ENCODE data around the gene APH1B. TPM values are rescaled to one million over a fixed set of nuclear protein-coding genes. Genes with fewer than 3 reads are reported as not detected.
A peak's percentile ranks its signal among the peaks of the same experiment; 100 is the strongest.

APH1B gene
- total RNA-seq, 1 experiment from 2014 or later: 5.8 TPM

GRCh38 chr15:63288778-63289378 lies 11.5 kb downstream of the APH1B start:
- H3K4me1 ChIP-seq (replicated peaks; ENCODE audit: insufficient read depth): no peaks in the 10 kb centered on the region
- H3K27me3 ChIP-seq (ENCODE audit: insufficient read depth, low read depth): no peaks in the 10 kb centered on the region
- H4K20me1 ChIP-seq (ENCODE audit: insufficient read depth): no peaks in the 10 kb centered on the region
- no peak overlapping the region for H3K4me3 ChIP-seq
- intact Hi-C loops (cut with micrococcal nuclease; ENCODE audit: unreplicated experiment): loop anchor here (1.0 to 10.0 kb wide), 5 partner anchors 114 to 507 kb away; no protein-coding TSS in a partner anchor
- ChIA-PET CTCF (interaction anchor here (1.0 kb wide), 1 partner anchor 114 kb away, joined by 3 read pairs; no protein-coding TSS in a partner anchor), POLR2A (ENCODE audit: unreplicated experiment) (no interaction called here)
- H2AFZ ChIP-seq: no peak overlapping the region
- TF ChIP-seq CTCF (conservative IDR thresholded peaks at IDR 0.05) (peak; percentile 75), EZH2 (IDR thresholded peaks at IDR 0.05; ENCODE audit: low read depth) (no peak)
- no peaks in the 10 kb centered on the region for H3K79me2 ChIP-seq (ENCODE audit: low read depth)
- no peak overlapping the region for H3K4me2 ChIP-seq
- H3K27ac ChIP-seq: no peak overlapping the region
- H3K9me2 ChIP-seq (ENCODE audit: insufficient read depth): no peaks in the 10 kb centered on the region
- no peaks in the 10 kb centered on the region for H3K9me3 ChIP-seq (ENCODE audit: insufficient read depth, low read depth)
- H3K36me3 ChIP-seq (ENCODE audit: low read depth): no peaks in the 10 kb centered on the region
- no TSS peak for BruUV-seq (replicated peaks)
- no peak for DNase-seq
- no peaks in the 10 kb centered on the region for H3F3A ChIP-seq (ENCODE audit: insufficient read depth, low read depth)

DNA sequence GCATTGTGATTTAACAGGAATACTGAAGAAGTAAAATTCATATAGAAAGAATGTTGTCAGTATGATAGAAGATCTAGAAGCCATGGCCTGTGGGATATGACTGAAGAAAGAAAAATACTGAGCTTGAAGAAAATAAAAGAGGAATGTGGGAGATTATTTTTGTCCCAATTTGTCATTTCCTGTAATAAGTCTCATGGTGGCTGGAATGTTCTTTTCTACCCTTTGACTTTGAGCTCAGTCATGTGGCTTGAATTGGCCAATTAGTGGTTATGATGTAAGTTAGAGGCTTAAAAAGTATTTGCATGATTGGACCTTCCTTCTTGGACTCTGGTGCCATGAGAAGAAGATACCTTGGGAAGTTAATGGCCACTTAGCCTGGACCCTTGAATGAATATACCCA lies 14.1 kb downstream of the APH1B start:
- CTCF ChIA-PET: interaction anchor here (0.6 to 2.3 kb wide), 2 partner anchors 80 to 111 kb away, joined by 3 to 8 read pairs; no protein-coding TSS in a partner anchor
- H3K4me2 ChIP-seq: no peak overlapping the region
- intact Hi-C loops (cut with micrococcal nuclease; ENCODE audit: unreplicated experiment): no loop called here

DNA sequence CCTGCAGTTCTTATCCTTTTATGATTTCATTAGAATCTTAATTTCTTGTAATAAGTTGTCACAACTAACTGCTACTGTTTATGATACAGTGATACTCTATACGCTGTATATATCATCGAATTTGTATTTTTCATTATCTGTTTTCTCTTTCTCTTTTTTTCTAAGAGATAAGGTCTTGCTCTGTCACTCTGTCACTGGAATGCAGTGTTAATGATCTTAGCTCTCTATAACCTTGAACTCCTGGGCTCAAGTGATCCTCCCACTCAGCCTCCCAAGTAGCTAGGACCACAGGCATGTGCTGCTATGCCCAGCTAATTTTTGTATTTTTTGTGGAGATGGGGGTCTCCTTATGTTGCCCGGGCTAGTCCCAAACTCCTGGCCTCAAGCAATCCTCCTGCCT lies 14.8 kb downstream of the APH1B start:
- Histone ChIP-seq H3K4me2 (no peak overlapping the region), H2AFZ (no peak overlapping the region), H3K9me3 (ENCODE audit: insufficient read depth, low read depth) (no peaks in the 10 kb centered on the region), H3K9me2 (ENCODE audit: insufficient read depth) (no peaks in the 10 kb centered on the region), H3F3A (ENCODE audit: insufficient read depth, low read depth) (no peaks in the 10 kb centered on the region), H4K20me1 (ENCODE audit: insufficient read depth) (no peaks in the 10 kb centered on the region), H3K36me3 (ENCODE audit: low read depth) (no peaks in the 10 kb centered on the region), H3K27ac (no peak overlapping the region), H3K4me3 (no peak overlapping the region), H3K27me3 (ENCODE audit: insufficient read depth, low read depth) (no peaks in the 10 kb centered on the region), H3K79me2 (ENCODE audit: low read depth) (no peaks in the 10 kb centered on the region), H3K4me1 (replicated peaks; ENCODE audit: insufficient read depth) (no peaks in the 10 kb centered on the region)
- no peak for DNase-seq
- POLR2A ChIA-PET (ENCODE audit: unreplicated experiment): no interaction called here
- CTCF ChIA-PET: interaction anchor here (2.3 kb wide), 1 partner anchor 111 kb away, joined by 8 read pairs; no protein-coding TSS in a partner anchor
- no peak for TF ChIP-seq EZH2 (IDR thresholded peaks at IDR 0.05; ENCODE audit: low read depth)
- TF ChIP-seq CTCF (conservative IDR thresholded peaks at IDR 0.05): no peak
- intact Hi-C loops (cut with micrococcal nuclease; ENCODE audit: unreplicated experiment): no loop called here
- BruUV-seq (replicated peaks): no TSS peak

More for the DNA sequence above, 14.1 kb downstream of the APH1B start:
- Histone ChIP-seq H2AFZ (no peak overlapping the region), H3K36me3 (ENCODE audit: low read depth) (no peaks in the 10 kb centered on the region), H3K9me2 (ENCODE audit: insufficient read depth) (no peaks in the 10 kb centered on the region), H3K4me1 (replicated peaks; ENCODE audit: insufficient read depth) (no peaks in the 10 kb centered on the region), H3K27me3 (ENCODE audit: insufficient read depth, low read depth) (no peaks in the 10 kb centered on the region), H3K4me3 (no peak overlapping the region), H3K79me2 (ENCODE audit: low read depth) (no peaks in the 10 kb centered on the region), H3K27ac (no peak overlapping the region), H3F3A (ENCODE audit: insufficient read depth, low read depth) (no peaks in the 10 kb centered on the region), H3K9me3 (ENCODE audit: insufficient read depth, low read depth) (no peaks in the 10 kb centered on the region), H4K20me1 (ENCODE audit: insufficient read depth) (no peaks in the 10 kb centered on the region)
- TF ChIP-seq EZH2 (IDR thresholded peaks at IDR 0.05; ENCODE audit: low read depth) (no peak), CTCF (conservative IDR thresholded peaks at IDR 0.05) (no peak)
- no TSS peak for BruUV-seq (replicated peaks)
- DNase-seq: no peak
- POLR2A ChIA-PET (ENCODE audit: unreplicated experiment): interaction anchor here (0.5 to 0.7 kb wide), 3 partner anchors 122 to 1431 kb away, joined by 4 to 6 read pairs (median 5); no protein-coding TSS in a partner anchor
